Measurements from ENCODE around the gene ZNF385B.

GRCh38 chr2:179773986-179774385 is 87.4 kb downstream of the ZNF385B start:
- TF ChIP-seq POLR2A (IDR thresholded peaks at IDR 0.05) (no peak), CTCF (IDR thresholded peaks at IDR 0.05) (no peak)

Data from uterus (tissue), 2 donors.